Brain microvascular endothelial cell (primary cell): Measurements from ENCODE around the gene STAT1.
A peak's percentile ranks its signal among the peaks of the same experiment; 100 is the strongest.

Experiments
- DNase-seq: peaks from one replicate; pipeline ENCODE4 v3.0.0-alpha.2; 2020
- H3K27ac ChIP-seq: fragments of 250-450 bp; sonication (Bioruptor Pico); 2 replicates; pipeline ENCODE4 v1.5.1; 2020; ENCODE audit warnings: mild to moderate bottlenecking, moderate library complexity
- H3K27me3 ChIP-seq: fragments of 250-450 bp; sonication (Bioruptor Pico); replicated peaks from 2 replicates; pipeline ENCODE4 v1.5.1; 2020; ENCODE audit warnings: mild to moderate bottlenecking
- H3K36me3 ChIP-seq: fragments of 250-450 bp; sonication (Bioruptor Pico); replicated peaks from 2 replicates; pipeline ENCODE4 v1.5.1; 2020; ENCODE audit warnings: mild to moderate bottlenecking
- H3K4me3 ChIP-seq: 2 replicates; pipeline ENCODE4 v1.5.1; 2011; ENCODE audit warnings: low read depth, mild to moderate bottlenecking, control low read depth, low read length, moderate library complexity
- CTCF ChIP-seq: IDR thresholded peaks from 2 replicates; pipeline ENCODE4 v1.5.1; 2011; ENCODE audit warnings: low read depth, mild to moderate bottlenecking, moderate library complexity, low read length, control low read depth, inconsistent platforms; ENCODE audit errors: missing control alignments
- in situ Hi-C: cut with HindIII; loops from 2 replicates; pipeline ENCODE4 v1.10.0; 2017; ENCODE audit warnings: low sequenced_read_pairs, low pct_ligation_motif_present

STAT1 gene

GRCh38 chr2:191013932-191014652 is at the start of gene STAT1:
STAT1 (minus strand) TSS chr2:191014171; CDS start chr2:191010003, 4,168 bp downstream.
- TF ChIP-seq CTCF, result no peak
- Histone ChIP-seq H3K27me3 (no peaks in the 10 kb centered on the region), H3K36me3 (peaks cover 16% of the 10 kb centered on the region), H3K27ac (peak within 1 kb of the TSS; percentile 81), H3K4me3 (peak within 1 kb of the TSS; percentile 83)
- peak; percentile 88 for DNase-seq
- in situ Hi-C loops, result no loop called here

GRCh38 chr2:191063584-191063983 is 49.6 kb upstream of the STAT1 start:
- in situ Hi-C loops, result no loop called here
- Histone ChIP-seq H3K27ac (no peak overlapping the region), H3K4me3 (no peak overlapping the region), H3K27me3 (no peaks in the 10 kb centered on the region), H3K36me3 (no peaks in the 10 kb centered on the region)
- no peak for DNase-seq
- no peak for TF ChIP-seq CTCF

DNA sequence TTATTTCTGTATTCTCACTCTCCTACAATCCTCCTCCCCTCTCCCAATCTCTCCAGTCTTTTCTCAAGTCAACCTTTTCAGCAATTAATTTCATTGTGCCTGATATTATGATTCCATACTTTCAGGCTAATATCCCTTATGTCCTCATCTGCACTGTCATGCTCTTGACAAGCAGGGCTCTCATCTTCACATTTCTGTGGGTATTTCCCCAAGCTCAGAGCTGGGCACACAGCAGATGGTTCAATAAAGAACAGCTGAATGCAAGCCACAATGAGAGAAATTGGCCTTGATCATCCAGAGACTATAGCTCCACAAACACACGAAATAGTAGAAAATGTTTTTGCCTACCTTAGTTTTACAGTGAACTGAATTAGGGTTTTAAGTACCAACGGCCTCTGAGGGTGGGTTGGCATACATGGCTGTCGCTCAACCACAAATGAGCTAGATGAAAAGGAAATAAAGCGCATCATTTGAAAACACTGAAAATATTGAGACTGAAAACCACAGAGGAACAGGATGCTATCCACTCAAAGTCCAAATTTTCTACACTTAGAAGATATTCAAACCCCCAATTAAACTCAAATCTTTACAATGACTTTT is 47.5 kb upstream of the STAT1 start:
- DNase-seq, result no peak
- in situ Hi-C loops, result no loop called here
- Histone ChIP-seq H3K36me3 (no peaks in the 10 kb centered on the region), H3K27me3 (no peaks in the 10 kb centered on the region), H3K27ac (no peak overlapping the region), H3K4me3 (no peak overlapping the region)
- TF ChIP-seq CTCF, result no peak

- no peak for TF ChIP-seq CTCF
- H3K27me3 ChIP-seq, result no peaks in the 10 kb centered on the region
- in situ Hi-C loops, result no loop called here
- H3K36me3 ChIP-seq, result no peaks in the 10 kb centered on the region
- no peak overlapping the region for H3K4me3 ChIP-seq
- H3K27ac ChIP-seq, result no peak overlapping the region
- no peak for DNase-seq
Observed at GRCh38 chr2:191059308-191059707, 45.3 kb upstream of the STAT1 start.

- Histone ChIP-seq H3K4me3 (no peak overlapping the region), H3K27ac (no peak overlapping the region), H3K27me3 (no peaks in the 10 kb centered on the region), H3K36me3 (no peaks in the 10 kb centered on the region)
- in situ Hi-C loops, result no loop called here
- no peak for DNase-seq
- no peak for TF ChIP-seq CTCF
Observed at GRCh38 chr2:191056228-191056627, 42.3 kb upstream of the STAT1 start.
